GM21367 (cell line): Measurements from ENCODE around the gene KLHL24.
"Not testable (repeated sequence)": the region's sequence is repeated elsewhere in the genome, so short reads cannot be mapped to it uniquely, and the experiment has no call there.

Experiments
- ATAC-seq: cut with Tn5 transposase; IDR thresholded peaks from one replicate; pipeline ENCODE4 v1.9.1; 2021; ENCODE audit not compliant: unreplicated experiment

Gene KLHL24

DNA sequence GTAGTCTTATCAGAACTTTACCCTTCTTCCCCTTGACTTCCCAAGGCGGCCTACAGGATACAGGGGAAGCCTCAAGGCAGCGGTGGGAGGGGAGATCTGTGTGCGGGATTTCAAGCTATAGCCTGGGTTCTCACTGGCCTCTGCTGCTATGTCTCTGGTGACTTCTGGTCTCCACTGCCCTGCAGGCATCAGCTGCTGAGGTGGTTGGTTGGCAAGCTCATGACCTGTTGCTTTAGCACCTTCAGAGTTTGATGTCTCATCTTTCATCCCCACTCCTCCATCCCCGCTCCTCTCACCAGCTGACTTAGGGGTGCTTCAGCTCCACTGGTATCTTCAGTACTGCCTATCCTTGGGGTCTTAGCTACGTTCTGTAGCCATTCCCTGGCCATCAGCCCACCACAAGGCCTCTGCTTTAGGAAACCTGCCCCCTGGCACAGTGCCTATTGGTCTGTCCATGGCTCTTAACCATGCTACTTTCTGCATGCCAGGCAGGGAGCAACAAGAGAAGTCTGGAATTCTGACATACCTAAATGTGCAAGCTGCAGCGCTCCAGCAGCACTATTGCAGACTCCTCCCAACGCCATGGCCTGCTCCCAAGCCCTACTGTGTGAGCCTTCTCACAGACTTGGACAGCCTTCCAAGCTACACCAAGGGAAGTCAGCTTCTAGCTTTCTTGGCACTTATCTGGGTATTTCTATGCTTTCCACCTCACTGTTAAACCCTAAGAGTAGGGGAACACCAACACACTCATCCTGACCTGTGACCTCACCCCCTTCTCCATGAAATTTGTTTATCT is 60.3 kb downstream of the KLHL24 start:
- no peak for ATAC-seq

DNA sequence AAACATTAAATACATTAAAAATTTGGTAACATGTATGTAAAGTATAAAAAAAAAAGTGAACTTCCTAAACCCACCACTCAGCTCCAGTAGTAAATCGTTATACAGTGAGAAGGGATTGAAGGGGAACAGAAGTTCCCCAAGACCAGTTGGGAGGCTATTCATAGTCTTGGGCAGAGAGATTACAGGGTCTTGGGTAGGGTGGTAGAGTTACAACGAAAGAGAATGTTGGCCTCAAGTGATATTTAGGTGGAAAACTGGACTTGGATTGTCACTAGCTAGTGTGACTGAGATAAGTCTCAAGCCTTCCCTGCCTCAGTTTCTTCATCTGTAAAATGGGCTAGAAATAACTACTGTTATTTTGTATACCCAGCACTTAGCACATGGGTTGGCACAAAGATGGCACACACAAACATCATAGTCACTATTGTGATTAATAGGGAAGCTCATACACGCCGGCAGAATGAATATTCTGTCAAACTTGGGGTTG is 61.7 kb downstream of the KLHL24 start:
- ATAC-seq, result no peak

DNA sequence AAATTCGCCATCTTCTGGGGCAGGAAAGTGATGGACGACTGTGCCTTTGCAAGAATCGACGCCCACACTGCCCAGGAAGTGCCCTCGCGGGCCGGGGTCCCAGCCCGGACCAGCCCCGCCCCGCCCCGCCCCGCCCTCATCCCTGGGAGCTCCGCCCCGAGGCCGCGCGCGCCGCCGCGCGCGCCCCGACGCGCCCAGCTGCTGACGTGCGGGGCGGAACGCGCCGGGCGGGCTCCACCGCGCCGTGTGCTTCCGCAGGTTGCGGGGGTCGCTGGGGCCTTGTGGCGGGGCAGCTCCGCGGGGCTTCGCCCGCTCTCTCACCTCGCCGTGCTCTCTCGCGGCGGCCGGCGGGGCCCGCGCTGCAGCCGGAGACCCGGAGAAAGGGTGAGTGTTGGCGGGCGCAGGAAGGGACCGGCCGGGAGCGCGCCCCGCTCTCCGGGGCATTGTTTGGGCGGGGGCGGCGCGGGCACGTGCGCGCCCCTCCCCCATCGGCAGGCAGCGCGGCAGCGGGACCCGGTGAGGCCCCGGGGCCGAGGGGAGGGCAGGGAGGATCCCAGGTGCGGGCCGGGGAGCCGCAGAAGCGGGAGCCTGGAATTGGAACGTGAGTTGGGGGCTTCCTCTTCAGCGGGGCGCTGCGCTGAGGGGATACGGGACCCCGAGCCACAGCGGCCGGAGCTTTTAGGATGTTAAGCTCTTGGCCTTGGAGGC is 62.3 kb downstream of the KLHL24 start, which contains the start of gene YEATS2:
TSS of gene YEATS2 (plus strand) at position 188 of the 708 bp plus-strand sequence. CDS start 17,366 bp downstream, outside the sequence.
- peak; percentile 74 for ATAC-seq

DNA sequence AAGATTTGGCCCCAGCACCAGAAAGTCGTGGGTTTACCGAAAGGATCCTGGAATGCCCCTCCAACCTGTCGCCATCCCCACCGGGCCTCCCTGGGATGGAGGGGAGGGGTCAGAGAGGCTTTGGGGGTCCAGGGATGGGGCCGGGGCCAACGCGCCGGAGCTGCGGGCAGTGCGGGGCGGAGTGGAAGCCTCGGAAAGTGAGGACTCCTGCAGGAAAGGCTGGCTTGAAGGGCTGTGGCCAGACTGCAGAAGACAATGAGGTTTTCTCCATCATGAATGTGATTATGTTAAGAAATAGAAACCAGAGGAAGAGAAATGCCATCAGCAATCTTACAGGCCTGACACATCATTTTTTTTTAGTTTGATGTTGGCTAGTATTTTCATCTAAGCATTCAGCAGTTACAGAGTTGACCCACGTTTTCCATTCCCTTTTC is 62.9 kb downstream of the KLHL24 start:
- peak; percentile 10 for ATAC-seq

DNA sequence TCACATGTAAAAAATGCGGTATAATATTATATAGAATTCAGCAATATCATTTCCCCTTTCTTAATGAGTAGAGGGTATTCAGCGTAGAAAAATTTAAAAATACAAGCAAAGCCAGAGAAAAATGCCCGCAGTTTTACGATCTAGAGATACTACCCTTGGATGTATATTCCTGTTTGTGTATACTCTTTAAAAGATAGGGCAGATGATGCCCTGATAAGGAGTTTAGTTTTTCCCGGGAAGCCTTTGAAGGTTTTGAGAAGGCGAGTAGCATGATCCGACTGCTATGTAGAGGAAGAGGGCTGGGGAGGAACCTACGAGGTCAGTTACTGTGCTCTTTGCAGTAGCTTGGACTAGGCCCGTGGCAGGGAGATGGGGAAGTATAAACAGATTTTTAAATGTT is 63.3 kb downstream of the KLHL24 start:
- no peak for ATAC-seq

DNA sequence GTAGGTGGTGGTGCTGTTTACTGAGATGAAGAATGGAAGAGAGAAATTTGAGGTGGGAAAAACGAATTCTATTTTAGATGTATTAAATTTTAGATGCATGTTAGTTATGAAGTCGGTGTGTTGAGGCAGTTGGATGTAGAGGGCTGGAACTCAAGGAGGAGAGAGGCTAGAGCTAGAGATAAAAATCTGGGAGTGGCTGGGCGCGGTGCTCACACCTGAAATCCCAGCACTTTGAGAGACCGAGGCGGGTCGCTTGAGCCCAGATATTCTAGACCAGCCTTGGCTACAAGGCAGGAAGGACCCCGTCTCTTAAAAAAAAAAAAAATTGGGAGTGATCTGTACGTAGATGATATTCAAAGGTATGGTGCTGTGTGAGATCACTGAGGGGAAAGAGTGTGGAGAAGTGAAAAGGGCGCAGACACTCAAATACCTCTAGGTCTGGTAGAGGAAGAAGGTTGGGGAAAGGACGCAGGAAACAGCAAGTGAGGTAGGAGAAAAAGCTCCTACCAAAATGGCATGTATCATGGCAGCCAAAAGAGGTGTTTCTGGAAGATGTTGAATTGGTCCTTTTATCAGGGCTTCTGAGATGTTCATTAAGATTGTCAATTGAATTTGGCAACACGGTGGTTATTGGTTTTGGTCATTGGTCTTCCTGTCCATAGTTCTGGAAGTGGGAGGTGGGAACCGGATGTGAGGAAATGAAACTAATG is 64.0 kb downstream of the KLHL24 start:
- no peak for ATAC-seq

DNA sequence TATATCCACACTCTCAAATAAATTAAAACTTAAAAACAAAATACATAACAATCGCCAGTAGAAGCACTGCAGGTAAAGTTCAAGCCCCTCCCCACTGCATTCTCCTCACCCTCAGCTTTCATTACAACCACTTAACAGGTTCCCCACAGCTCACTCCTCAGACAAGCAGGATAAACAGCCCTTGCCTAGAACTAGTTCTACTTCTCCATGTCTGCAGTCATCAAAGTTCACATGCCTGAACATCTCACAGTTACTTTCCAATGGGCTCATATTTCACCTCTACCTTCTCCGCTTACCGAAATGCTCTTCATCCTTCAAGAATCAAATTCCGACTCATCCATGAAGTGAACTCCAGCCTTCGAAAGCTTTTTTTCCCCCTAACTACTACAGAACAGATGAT is 66.3 kb downstream of the KLHL24 start:
- ATAC-seq, result no peak

DNA sequence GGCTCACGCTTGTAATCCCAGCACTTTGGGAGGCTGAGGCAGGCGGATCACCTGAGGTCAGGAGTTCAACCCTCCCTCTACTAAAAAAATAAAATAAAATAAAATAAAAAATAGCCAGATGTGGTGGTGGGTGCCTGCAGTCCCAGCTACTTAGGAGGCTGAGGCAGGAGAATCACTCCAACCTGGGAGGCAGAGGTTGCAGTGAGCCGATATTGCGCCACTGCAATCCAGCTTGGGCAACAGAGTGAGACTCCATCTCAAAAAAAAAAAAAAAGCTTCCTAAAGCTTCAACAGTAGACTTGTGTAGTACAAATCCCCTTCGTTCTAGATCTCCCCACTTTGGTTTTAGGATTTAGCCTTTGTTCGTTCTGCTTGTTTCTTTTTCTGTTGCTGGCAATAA is 68.5 kb downstream of the KLHL24 start:
- not testable (repeated sequence) for ATAC-seq

DNA sequence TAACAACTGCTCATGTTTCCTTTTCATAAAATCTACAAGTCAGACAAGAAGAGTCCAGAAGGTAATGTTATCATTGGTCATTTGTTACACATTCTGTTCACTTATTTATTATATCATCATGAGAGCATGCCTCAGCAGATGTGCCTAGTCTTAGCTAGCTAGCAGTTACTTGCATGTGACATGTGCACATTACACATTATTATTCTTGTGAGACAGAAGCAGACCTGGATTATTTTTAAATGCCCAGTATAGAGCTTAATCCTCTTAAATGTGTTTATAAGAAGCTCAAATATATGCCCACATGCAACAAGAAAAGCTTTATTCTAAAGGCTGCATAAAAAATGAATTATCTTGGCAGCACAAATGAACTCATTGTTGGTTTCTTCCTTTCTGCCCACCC is 74.8 kb downstream of the KLHL24 start:
- no peak for ATAC-seq

DNA sequence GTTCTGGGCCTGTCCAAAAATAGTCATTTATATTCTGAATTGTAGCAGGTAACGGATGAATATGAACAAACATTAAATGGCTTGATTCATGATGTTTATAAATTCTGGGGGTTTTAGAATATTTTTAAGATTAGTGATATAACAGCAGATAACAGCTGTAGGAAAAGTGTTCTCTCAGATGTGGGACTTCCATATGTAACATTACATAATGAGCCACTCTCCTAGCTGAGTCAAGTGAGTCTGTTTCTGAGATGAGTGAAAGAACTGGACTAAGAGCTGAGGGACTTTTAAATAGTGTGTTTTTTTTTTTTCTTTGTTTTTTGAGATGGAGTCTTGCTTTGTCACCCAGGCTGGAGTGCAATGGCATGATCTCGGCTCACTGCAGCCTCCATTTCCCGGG is 76.1 kb downstream of the KLHL24 start:
- ATAC-seq, result no peak

DNA sequence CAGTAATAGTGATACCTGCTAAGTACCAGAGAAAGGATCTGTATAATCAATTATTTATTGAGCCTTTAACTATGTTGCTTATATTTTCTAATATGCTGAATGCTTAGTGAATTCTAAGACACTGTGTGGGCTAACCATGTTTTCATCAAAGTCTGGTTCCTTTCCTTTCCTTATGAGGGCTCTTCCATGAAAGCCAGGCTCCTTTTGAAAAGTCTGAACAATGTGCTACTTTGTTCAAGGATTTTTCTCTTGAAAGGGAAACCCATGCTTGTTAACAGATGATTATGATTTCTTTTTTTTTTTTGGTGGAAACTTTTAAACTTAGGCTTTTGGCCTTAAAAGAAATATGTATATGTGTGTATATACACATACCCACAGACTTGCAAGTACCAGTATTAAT is 79.2 kb downstream of the KLHL24 start:
- ATAC-seq, result no peak

DNA sequence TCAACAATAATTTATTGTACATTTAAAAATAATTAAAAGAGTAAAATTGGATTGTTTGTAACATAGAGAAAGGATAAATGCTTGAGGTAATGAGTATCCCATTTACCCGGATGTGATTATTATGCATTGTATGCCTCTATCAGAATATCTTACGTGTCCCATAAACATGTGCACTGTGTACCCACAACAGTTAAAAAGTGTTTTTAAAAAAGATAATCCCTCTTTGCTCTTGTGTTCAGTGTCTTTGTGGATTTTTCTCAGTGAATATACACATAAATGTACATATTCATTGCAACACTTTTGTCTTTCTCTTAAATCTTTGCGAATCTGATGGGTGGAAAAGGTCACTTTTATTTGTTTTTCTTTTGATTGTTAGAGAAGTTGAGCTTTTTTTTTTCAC is 82.6 kb downstream of the KLHL24 start:
- ATAC-seq, result no peak

DNA sequence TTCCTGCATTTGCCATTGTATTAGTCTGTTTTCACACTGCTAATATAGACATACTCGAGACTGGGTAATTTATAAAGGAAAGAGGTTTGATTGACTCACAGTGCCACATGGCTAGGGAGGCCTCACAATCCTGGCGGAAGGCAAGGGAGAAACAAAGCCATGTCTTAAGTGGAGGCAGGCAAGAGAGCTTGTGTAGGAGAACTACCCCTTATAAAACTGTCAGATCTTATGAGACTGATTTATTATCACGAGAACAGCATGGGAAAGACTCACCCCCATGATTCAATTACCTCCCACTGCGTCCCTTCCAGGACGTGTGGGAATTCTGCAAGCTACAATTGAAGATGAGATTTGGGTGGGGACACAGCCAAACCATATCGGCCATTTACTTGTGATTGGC is 90.0 kb downstream of the KLHL24 start:
- no peak for ATAC-seq

DNA sequence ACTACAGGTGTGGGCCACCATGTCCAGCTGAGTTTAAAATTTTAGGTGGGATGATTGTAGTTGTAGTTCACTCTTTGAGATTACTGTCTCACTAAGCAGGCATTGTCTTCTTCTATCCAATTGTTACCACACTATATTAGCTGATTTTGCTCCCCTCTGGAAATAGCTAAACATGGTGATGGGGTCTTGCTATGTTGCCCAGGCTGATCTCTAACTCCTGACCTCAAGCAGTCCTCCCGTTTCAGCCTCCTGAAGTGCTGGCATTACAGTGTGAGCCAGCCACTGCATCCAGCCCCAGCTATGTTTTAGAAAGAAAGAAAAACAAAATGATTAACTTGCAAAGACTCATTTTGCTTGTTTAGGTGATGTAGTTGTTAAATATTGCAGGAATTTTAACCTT is 92.8 kb downstream of the KLHL24 start:
- ATAC-seq, result no peak

DNA sequence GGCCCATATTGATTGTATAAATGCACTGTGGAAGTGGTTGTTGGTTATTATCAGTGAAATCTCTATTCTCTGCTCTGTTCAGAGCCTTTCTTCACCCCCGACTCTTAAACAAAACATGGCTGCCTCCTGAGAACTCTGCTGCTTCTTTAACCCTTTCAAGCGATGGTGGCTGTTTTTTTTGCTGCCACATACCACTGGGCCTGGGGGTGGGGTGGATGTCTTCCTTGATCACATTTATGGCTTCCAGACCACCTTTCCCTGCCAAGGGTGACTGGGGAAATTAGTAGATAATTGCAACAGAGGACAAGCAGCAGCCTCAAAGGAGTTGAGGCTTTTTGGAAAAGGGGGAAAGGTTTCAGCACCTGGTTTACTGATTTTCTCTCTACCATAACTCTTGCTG is 94.9 kb downstream of the KLHL24 start:
- ATAC-seq, result no peak

DNA sequence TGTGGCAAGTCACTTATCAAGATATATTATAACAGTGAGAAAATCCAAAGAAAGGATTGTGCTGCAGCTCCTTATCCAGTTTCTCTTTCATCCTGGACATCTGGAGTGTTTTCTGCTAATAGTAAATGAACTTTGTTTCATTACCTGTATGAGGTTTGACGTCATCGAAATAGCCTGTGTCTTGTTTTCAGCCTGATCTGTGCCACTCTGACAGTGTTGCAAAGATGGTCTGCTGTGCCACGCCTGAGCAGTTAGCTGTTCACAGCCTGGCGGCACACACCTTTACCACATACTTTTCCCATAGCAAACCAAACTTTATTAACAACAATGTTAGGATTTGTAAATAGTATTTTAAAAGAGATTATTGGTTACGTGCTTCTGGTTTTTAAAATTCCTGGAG is 96.2 kb downstream of the KLHL24 start:
- no peak for ATAC-seq

DNA sequence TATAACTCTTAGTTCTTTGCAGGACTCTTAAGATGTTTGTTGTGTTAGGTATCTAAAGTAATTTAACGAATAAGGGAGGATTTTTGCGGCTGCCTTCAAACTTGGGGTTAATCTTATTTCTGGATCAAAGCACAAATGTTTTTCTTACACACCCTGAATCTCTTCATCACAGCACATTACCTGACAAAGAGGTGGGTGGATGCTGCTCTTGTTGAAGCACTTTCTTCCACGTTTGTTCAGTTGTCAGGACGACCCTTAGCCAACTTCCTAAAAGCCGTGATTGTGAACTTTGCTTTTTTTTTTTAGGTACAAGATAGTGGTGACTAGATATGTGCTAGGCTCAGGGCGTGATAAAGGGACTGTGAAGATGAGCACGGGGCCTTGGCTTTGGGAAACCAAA is 98.1 kb downstream of the KLHL24 start:
- no peak for ATAC-seq
